Choroid plexus epithelial cell (primary cell): Measurements from ENCODE around the gene PCDHB16.

Source experiments
- DNase-seq: peaks from one replicate; pipeline ENCODE4 v3.0.0-alpha.2; 2010; ENCODE audit warnings: low read depth
- H3K4me3 ChIP-seq: 2 replicates; pipeline ENCODE4 v1.5.1; 2011; ENCODE audit warnings: low read depth, mild to moderate bottlenecking, control low read depth, low read length, moderate library complexity
- TF ChIP-seq, protein P1 (sequence below): conservative IDR thresholded peaks from 2 replicates; pipeline ENCODE4 v1.5.1; 2011; ENCODE audit warnings: low read depth, mild to moderate bottlenecking, control low read depth, inconsistent platforms, low read length, moderate library complexity

PCDHB16 gene

DNA sequence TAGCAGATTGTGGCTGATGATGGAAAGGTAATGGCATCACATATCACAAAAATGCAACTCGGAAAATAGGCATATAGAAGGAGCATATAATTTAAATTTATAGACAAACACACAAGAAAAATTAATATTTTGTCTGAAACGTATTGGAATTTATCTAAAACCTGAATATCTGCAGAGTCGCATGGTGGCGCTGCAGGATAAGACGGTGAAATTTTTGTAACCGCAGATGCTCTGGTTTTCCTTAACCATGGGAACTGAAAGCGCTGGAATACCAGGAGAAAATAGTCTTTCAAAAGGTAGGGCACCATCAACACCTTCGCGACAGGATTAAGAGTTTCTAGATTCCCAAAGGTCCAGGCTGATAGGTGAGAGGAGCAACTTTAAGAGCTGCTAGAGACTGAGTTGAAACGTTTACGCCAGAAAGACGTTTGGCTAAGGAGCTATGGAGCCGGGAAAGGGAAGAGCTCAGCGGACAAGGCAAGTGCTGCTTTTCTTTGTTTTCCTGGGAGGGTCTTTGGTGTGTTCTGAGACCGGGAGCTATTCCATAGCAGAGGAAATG, 52.0 kb downstream of the PCDHB16 start:
- DNase-seq, result peak; percentile 2
- no peak overlapping the region for H3K4me3 ChIP-seq
- TF ChIP-seq, protein P1, sequence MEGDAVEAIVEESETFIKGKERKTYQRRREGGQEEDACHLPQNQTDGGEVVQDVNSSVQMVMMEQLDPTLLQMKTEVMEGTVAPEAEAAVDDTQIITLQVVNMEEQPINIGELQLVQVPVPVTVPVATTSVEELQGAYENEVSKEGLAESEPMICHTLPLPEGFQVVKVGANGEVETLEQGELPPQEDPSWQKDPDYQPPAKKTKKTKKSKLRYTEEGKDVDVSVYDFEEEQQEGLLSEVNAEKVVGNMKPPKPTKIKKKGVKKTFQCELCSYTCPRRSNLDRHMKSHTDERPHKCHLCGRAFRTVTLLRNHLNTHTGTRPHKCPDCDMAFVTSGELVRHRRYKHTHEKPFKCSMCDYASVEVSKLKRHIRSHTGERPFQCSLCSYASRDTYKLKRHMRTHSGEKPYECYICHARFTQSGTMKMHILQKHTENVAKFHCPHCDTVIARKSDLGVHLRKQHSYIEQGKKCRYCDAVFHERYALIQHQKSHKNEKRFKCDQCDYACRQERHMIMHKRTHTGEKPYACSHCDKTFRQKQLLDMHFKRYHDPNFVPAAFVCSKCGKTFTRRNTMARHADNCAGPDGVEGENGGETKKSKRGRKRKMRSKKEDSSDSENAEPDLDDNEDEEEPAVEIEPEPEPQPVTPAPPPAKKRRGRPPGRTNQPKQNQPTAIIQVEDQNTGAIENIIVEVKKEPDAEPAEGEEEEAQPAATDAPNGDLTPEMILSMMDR, result peak; percentile 18
